Mesendoderm (in vitro differentiated cells): ENCODE results near the gene AIG1.

Experiments
- DNase-seq: peaks from one replicate; pipeline ENCODE4 v3.0.0; 2013
- H2AK5ac ChIP-seq: 2 replicates; pipeline ENCODE4 v1.6.1; 2013; ENCODE audit warnings: low read length, inconsistent platforms
- H2BK120ac ChIP-seq: 2 replicates; pipeline ENCODE4 v1.6.1; 2013; ENCODE audit warnings: low read depth, mild to moderate bottlenecking, low read length, moderate library complexity, mixed read lengths
- H2BK15ac ChIP-seq: replicated peaks from 2 replicates; pipeline ENCODE4 v1.6.1; 2013; ENCODE audit warnings: low read depth, mild to moderate bottlenecking, moderate library complexity
- H2BK5ac ChIP-seq: 2 replicates; pipeline ENCODE4 v1.6.1; 2013; ENCODE audit warnings: low read length, inconsistent platforms
- H3K18ac ChIP-seq: 2 replicates; pipeline ENCODE4 v1.6.1; 2013; ENCODE audit warnings: mild to moderate bottlenecking, low read length, mixed read lengths
- H3K23ac ChIP-seq: one replicate; pipeline ENCODE4 v1.6.1; 2013; ENCODE audit warnings: low read length
- H3K27ac ChIP-seq: 2 replicates; pipeline ENCODE4 v1.5.1; 2013; ENCODE audit warnings: low read depth, mild to moderate bottlenecking, inconsistent platforms, low read length, moderate library complexity
- H3K27me3 ChIP-seq: 2 replicates; pipeline ENCODE4 v1.6.1; 2013; ENCODE audit warnings: low read length, control low read depth, mild to moderate bottlenecking, inconsistent platforms; ENCODE audit not compliant: insufficient read depth, poor library complexity
- H3K36me3 ChIP-seq: 2 replicates; pipeline ENCODE4 v1.6.1; 2013; ENCODE audit warnings: low read length, inconsistent platforms; ENCODE audit not compliant: control insufficient read depth, insufficient read depth
- H3K4ac ChIP-seq: one replicate; pipeline ENCODE4 v1.6.1; 2013; ENCODE audit warnings: low read depth, mild to moderate bottlenecking, low read length, moderate library complexity
- H3K4me1 ChIP-seq: 2 replicates; pipeline ENCODE4 v1.6.1; 2013; ENCODE audit warnings: low read depth, low read length, inconsistent platforms; ENCODE audit not compliant: control insufficient read depth
- H3K4me2 ChIP-seq: 2 replicates; pipeline ENCODE4 v1.6.1; 2013; ENCODE audit warnings: low read length
- H3K4me3 ChIP-seq: 2 replicates; pipeline ENCODE4 v1.5.1; 2013; ENCODE audit warnings: mild to moderate bottlenecking, low read length
- H3K56ac ChIP-seq: one replicate; pipeline ENCODE4 v1.6.1; 2013; ENCODE audit warnings: low read length
- H3K79me1 ChIP-seq: 2 replicates; pipeline ENCODE4 v1.6.1; 2013; ENCODE audit warnings: low read length, inconsistent platforms
- H3K79me2 ChIP-seq: 2 replicates; pipeline ENCODE4 v1.6.1; 2013; ENCODE audit warnings: mild to moderate bottlenecking, low read length; ENCODE audit not compliant: control insufficient read depth, insufficient read depth
- H3K9ac ChIP-seq: 2 replicates; pipeline ENCODE4 v1.6.1; 2013; ENCODE audit warnings: low read length, inconsistent platforms
- H4K5ac ChIP-seq: one replicate; pipeline ENCODE4 v1.6.1; 2013; ENCODE audit warnings: low read length
- H4K8ac ChIP-seq: one replicate; pipeline ENCODE4 v1.6.1; 2013; ENCODE audit warnings: low read depth, mild to moderate bottlenecking, control low read depth, low read length, moderate library complexity
- WGBS: extraction: QIAGEN DNeasy Blood & Tissue Kit; methylation state at CpG from one replicate; pipeline ENCODE4 v1.1.7; 2013; ENCODE audit warnings: low lambda C conversion rate, missing lambda C conversion rate; ENCODE audit not compliant: insufficient coverage; ENCODE audit errors: extremely low coverage; 5-methylcytosine and 5-hydroxymethylcytosine counted together

The AIG1 gene

DNA sequence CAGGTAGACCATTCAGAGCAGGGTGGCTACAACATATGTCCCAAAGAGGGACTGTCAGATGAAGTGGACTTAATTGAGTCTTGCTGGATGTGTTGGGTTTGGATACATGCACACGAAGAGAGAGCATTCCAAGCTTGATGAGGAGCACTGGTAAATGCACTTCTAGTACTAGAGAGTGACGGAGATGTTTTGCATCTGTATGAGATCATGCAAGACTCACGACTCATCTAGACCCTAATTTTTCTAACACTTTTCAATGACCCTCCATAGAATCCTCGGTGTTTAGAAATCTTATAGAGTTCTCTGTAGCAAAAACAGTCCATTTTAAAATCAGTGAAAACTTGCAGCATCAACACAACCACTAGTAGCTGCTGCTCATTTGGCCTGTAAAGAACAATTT, 4.8 kb upstream of the AIG1 start:
- H3K79me2 ChIP-seq = no peaks in the 10 kb centered on the region
- no CpG with 5 or more reads among the region's 4 CpGs for WGBS

DNA sequence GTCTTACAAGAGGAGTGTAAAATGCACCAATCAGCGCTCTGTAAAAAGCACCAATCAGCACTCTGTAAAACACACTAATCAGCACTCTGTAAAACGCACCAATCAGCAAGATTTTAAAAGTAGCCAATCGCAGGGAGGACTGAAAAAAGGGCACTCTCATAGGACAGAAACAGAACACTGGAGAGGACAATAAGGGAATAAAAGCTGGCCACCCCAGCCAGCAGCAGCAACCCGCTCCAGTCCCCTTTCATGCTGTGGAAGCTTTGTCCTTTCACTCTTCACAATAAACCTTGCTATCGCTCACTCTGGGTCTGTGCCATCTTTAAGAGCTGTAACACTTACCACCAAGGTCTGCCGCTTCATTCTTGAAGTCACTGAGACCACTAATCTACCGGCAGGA, 1.7 kb upstream of the AIG1 start:
- H3K18ac ChIP-seq = no peak overlapping the region
- H4K5ac ChIP-seq = no peak overlapping the region
- H3K36me3 ChIP-seq = no peaks in the 10 kb centered on the region
- WGBS = no CpG with 5 or more reads among the region's 7 CpGs
- no peak overlapping the region for H3K4ac ChIP-seq
- H3K4me2 ChIP-seq = no peak overlapping the region
- no peak overlapping the region for H2BK15ac ChIP-seq
- no peaks in the 10 kb centered on the region for H3K79me2 ChIP-seq
- no peak overlapping the region for H2BK5ac ChIP-seq
- no peak overlapping the region for H4K8ac ChIP-seq
- H3K9ac ChIP-seq = no peak overlapping the region
- H3K56ac ChIP-seq = no peak overlapping the region
- no peak overlapping the region for H3K27ac ChIP-seq
- H3K4me1 ChIP-seq = no peaks in the 10 kb centered on the region
- no peaks in the 10 kb centered on the region for H3K79me1 ChIP-seq
- no peaks in the 10 kb centered on the region for H3K27me3 ChIP-seq
- H3K4me3 ChIP-seq = no peak overlapping the region
- no peak for DNase-seq
- H3K23ac ChIP-seq = no peak overlapping the region
- no peak overlapping the region for H2AK5ac ChIP-seq
- H2BK120ac ChIP-seq = no peak overlapping the region

More for the DNA sequence above, 4.8 kb upstream of the AIG1 start:
- Histone ChIP-seq H3K79me1 (no peaks in the 10 kb centered on the region), H2BK120ac (no peak overlapping the region), H3K4ac (no peak overlapping the region), H3K4me2 (no peak overlapping the region), H2BK15ac (no peak overlapping the region), H3K18ac (no peak overlapping the region), H2AK5ac (no peak overlapping the region), H3K27me3 (no peaks in the 10 kb centered on the region), H3K9ac (no peak overlapping the region), H2BK5ac (no peak overlapping the region), H3K23ac (no peak overlapping the region), H3K36me3 (no peaks in the 10 kb centered on the region), H3K56ac (no peak overlapping the region), H3K4me1 (no peaks in the 10 kb centered on the region), H4K5ac (no peak overlapping the region), H3K27ac (no peak overlapping the region), H4K8ac (no peak overlapping the region), H3K4me3 (no peak overlapping the region)
- no peak for DNase-seq

GRCh38 chr6:143059663-143060353, 881 bp upstream of the AIG1 start:
- Histone ChIP-seq H3K36me3 (no peaks in the 10 kb centered on the region), H3K4me1 (no peaks in the 10 kb centered on the region), H3K79me2 (no peaks in the 10 kb centered on the region), H2BK5ac (no peak overlapping the region), H3K4ac (no peak overlapping the region), H3K18ac (no peak overlapping the region), H2BK120ac (no peak overlapping the region), H4K5ac (no peak overlapping the region), H3K4me3 (peak overlapping the region; percentile 73), H3K79me1 (no peaks in the 10 kb centered on the region), H2AK5ac (no peak overlapping the region), H3K27ac (no peak overlapping the region), H3K4me2 (peak overlapping the region; percentile 90), H3K27me3 (no peaks in the 10 kb centered on the region), H3K23ac (no peak overlapping the region), H2BK15ac (no peak overlapping the region), H3K56ac (peak overlapping the region; percentile 89), H3K9ac (peak overlapping the region; percentile 70), H4K8ac (no peak overlapping the region)
- peak; percentile 55 for DNase-seq
- WGBS = no CpG with 5 or more reads among the region's 8 CpGs

DNA sequence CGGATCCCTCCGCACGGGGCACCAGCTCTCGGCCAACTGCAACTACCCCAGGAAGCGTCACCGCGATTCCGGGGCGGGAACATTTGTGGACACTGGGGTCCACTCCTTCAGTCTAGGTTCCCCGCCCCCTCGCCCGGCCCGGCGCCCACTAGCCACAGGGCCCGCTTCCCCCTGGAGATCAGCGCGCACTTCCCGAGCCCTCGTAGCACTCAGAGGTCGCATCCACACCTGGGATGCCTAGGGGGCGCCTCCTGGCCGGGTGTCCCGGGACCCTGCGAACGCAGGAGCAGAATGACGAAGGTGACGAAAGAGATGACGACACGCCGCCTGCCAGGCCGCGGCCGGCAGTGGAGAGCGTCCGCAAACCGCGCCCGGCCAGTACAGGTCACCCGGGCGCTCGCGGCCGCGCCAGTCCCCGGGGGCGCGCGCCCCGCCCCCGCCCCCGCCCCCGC, 309 bp upstream of the AIG1 start:
- WGBS = no CpG with 5 or more reads among the region's 52 CpGs
- peak overlapping the region; percentile 73 for H3K4me3 ChIP-seq
- no peak overlapping the region for H3K23ac ChIP-seq

GRCh38 chr6:143061597-143062385, 1.1 kb downstream of the AIG1 start:
- H3K56ac ChIP-seq = no peak overlapping the region
- no peak overlapping the region for H3K27ac ChIP-seq
- H3K4ac ChIP-seq = no peak overlapping the region
- no peak overlapping the region for H4K8ac ChIP-seq
- H3K4me3 ChIP-seq = no peak overlapping the region
- no peak overlapping the region for H3K4me2 ChIP-seq
- no peaks in the 10 kb centered on the region for H3K4me1 ChIP-seq
- H3K27me3 ChIP-seq = no peaks in the 10 kb centered on the region
- no peaks in the 10 kb centered on the region for H3K79me1 ChIP-seq
- H3K36me3 ChIP-seq = no peaks in the 10 kb centered on the region
- H2BK120ac ChIP-seq = no peak overlapping the region
- H3K18ac ChIP-seq = no peak overlapping the region
- no peak overlapping the region for H3K23ac ChIP-seq
- no peak for DNase-seq
- no peak overlapping the region for H2BK5ac ChIP-seq
- WGBS = no CpG with 5 or more reads among the region's 3 CpGs
- H2BK15ac ChIP-seq = no peak overlapping the region
- no peaks in the 10 kb centered on the region for H3K79me2 ChIP-seq
- H3K9ac ChIP-seq = no peak overlapping the region
- no peak overlapping the region for H2AK5ac ChIP-seq
- no peak overlapping the region for H4K5ac ChIP-seq

More for the DNA sequence above, 309 bp upstream of the AIG1 start:
- Histone ChIP-seq H3K4me2 (peak overlapping the region; percentile 90), H3K79me1 (no peaks in the 10 kb centered on the region), H3K9ac (peak overlapping the region; percentile 70), H2BK15ac (no peak overlapping the region), H3K27ac (no peak overlapping the region), H3K27me3 (no peaks in the 10 kb centered on the region), H3K18ac (no peak overlapping the region), H2BK120ac (no peak overlapping the region), H3K4me1 (no peaks in the 10 kb centered on the region), H3K36me3 (no peaks in the 10 kb centered on the region), H3K4ac (no peak overlapping the region), H3K56ac (peak overlapping the region; percentile 89), H2BK5ac (no peak overlapping the region), H3K79me2 (no peaks in the 10 kb centered on the region), H2AK5ac (no peak overlapping the region), H4K8ac (no peak overlapping the region), H4K5ac (no peak overlapping the region)
- DNase-seq = peak; percentile 90
